SK-N-SH (cell line): ENCODE results near the gene S100A4. TPM values are rescaled to one million over a fixed set of nuclear protein-coding genes. Genes with fewer than 3 reads are reported as not detected.

Experiments
- CTCF ChIA-PET: fragments of 300-600, 350-600 bp; formaldehyde crosslinking; extraction: SDS; loops from one replicate; lab custom pipeline; 2021; lab: Yijun Ruan, JAX
- POLR2A ChIA-PET: fragments of 350-600 bp; sonication (Branson Sonifier 250); formaldehyde crosslinking; extraction: SDS; loops from one replicate; lab custom pipeline; 2020; ENCODE audit warnings: antibody characterized with exemption, inconsistent platforms; lab: Yijun Ruan, JAX
- DNase-seq: peaks from one replicate; pipeline ENCODE4 v3.0.0; 2012
- H2AFZ ChIP-seq: fragments of 200-600 bp; sonication (generic); 2 replicates; pipeline ENCODE4 v1.8.1; 2016; ENCODE audit warnings: antibody characterized with exemption, mild to moderate bottlenecking, low read depth
- H3F3A ChIP-seq: fragments of 200-600 bp; sonication (generic); replicated peaks from 2 replicates; pipeline ENCODE3; 2016; ENCODE audit warnings: antibody characterized with exemption, mild to moderate bottlenecking; ENCODE audit not compliant: insufficient read depth
- H3K27ac ChIP-seq, 2 experiments: fragments of 200-500 bp in 1 of 2; fragments of 200-600 bp in 1 of 2; sonication (Bioruptor generic) in 1 of 2; sonication (generic), shearing (Covaris generic) in 1 of 2; 2 replicates each; pipeline versions ENCODE4 v1.5.1 to v1.6.1; 2014 to 2016; ENCODE audit warnings: low read depth in 2 of 2, inconsistent platforms in 1 of 2, low read length in 1 of 2, mild to moderate bottlenecking in 1 of 2, mixed read lengths in 1 of 2
- H3K27me3 ChIP-seq: fragments of 200-600 bp; sonication (generic), shearing (Covaris generic); 2 replicates; pipeline ENCODE4 v1.6.1; 2016; ENCODE audit warnings: mixed run types; ENCODE audit not compliant: insufficient read depth
- H3K36me3 ChIP-seq, 2 experiments: fragments of 200-500 bp in 1 of 2; fragments of 200-600 bp in 1 of 2; sonication (Bioruptor generic) in 1 of 2; sonication (generic) in 1 of 2; replicated peaks in 1 of 2; 2 replicates each; pipeline versions ENCODE3 to v1.5.1; 2014 to 2016; ENCODE audit warnings: low read length in 1 of 2, mild to moderate bottlenecking in 1 of 2; ENCODE audit not compliant: insufficient read depth in 2 of 2, control insufficient read depth in 1 of 2
- H3K4me1 ChIP-seq, 2 experiments: fragments of 200-500 bp in 1 of 2; fragments of 200-600 bp in 1 of 2; sonication (Bioruptor generic) in 1 of 2; sonication (generic), shearing (Covaris generic) in 1 of 2; 2 replicates each; pipeline versions ENCODE4 v1.5.1 to v1.6.1; 2014 to 2016; ENCODE audit warnings: low read depth in 1 of 2, low read length in 1 of 2, mixed run types in 1 of 2; ENCODE audit not compliant: insufficient read depth in 2 of 2, control insufficient read depth in 1 of 2
- H3K4me2 ChIP-seq: fragments of 200-600 bp; sonication (generic), shearing (Covaris generic); 2 replicates; pipeline ENCODE4 v1.6.1; 2017; ENCODE audit warnings: mixed run types
- H3K4me3 ChIP-seq, 2 experiments: fragments of 200-500 bp in 1 of 2; fragments of 200-600 bp in 1 of 2; sonication (Bioruptor generic) in 1 of 2; sonication (generic), shearing (Covaris generic) in 1 of 2; 2 replicates each; pipeline versions ENCODE4 v1.5.1 to v1.8.1; 2014 to 2016; ENCODE audit warnings: low read depth in 2 of 2, inconsistent platforms in 1 of 2, low read length in 1 of 2, mild to moderate bottlenecking in 1 of 2, mixed read lengths in 1 of 2, moderate library complexity in 1 of 2
- H3K79me2 ChIP-seq: fragments of 200-600 bp; sonication (generic); 2 replicates; pipeline ENCODE4 v1.8.1; 2017; ENCODE audit warnings: mild to moderate bottlenecking; ENCODE audit not compliant: insufficient read depth
- H3K9ac ChIP-seq: fragments of 200-600 bp; sonication (generic); 2 replicates; pipeline ENCODE4 v1.6.1; 2017; ENCODE audit warnings: mixed run types
- H3K9me2 ChIP-seq: fragments of 200-600 bp; sonication (generic); 2 replicates; pipeline ENCODE4 v1.6.1; 2017; ENCODE audit warnings: mixed run types
- H3K9me3 ChIP-seq: fragments of 200-600 bp; sonication (generic); 2 replicates; pipeline ENCODE4 v1.6.1; 2017; ENCODE audit warnings: mixed run types, mild to moderate bottlenecking, moderate library complexity
- H4K20me1 ChIP-seq: fragments of 200-600 bp; sonication (generic); 2 replicates; pipeline ENCODE4 v1.6.1; 2017; ENCODE audit warnings: mild to moderate bottlenecking, mixed run types; ENCODE audit not compliant: insufficient read depth
- CHD2 ChIP-seq: fragments of 150-350 bp; IDR thresholded peaks from 2 replicates; pipeline ENCODE4 v1.6.1; 2018; ENCODE audit warnings: low read length; ENCODE audit not compliant: partially characterized antibody
- CTCF ChIP-seq: fragments of 200-600 bp; sonication (generic); IDR thresholded peaks from 2 replicates; pipeline ENCODE4 v1.6.1; 2017; ENCODE audit warnings: antibody characterized with exemption, mild to moderate bottlenecking, moderate library complexity
- EZH2phosphoT487 ChIP-seq: fragments of 200-600 bp; sonication (generic); IDR thresholded peaks from 2 replicates; pipeline ENCODE4 v1.6.1; 2017; ENCODE audit warnings: low read depth, mixed run types, mild to moderate bottlenecking, antibody characterized with exemption, moderate library complexity, borderline replicate concordance
- GATA2 ChIP-seq: sonication (generic); formaldehyde crosslinking; IDR thresholded peaks from 2 replicates; pipeline ENCODE4 v1.5.0; 2020; ENCODE audit warnings: mild to moderate bottlenecking, missing genetic modification reagents
- JUND ChIP-seq: IDR thresholded peaks from 2 replicates; pipeline ENCODE4 v1.4.0; 2012
- MAX ChIP-seq: IDR thresholded peaks from 2 replicates; pipeline ENCODE4 v1.4.0; 2012; ENCODE audit warnings: low read depth
- MEF2A ChIP-seq: IDR thresholded peaks from 2 replicates; pipeline ENCODE4 v1.4.0; 2012; ENCODE audit warnings: low read depth, borderline replicate concordance
- MXI1 ChIP-seq: IDR thresholded peaks from 2 replicates; pipeline ENCODE4 v1.6.1; 2012; ENCODE audit warnings: mild to moderate bottlenecking, low read depth, low read length, improper control_type of control experiment
- NFIC ChIP-seq: IDR thresholded peaks from 2 replicates; pipeline ENCODE4 v1.4.0; 2012; ENCODE audit warnings: borderline replicate concordance
- PBX3 ChIP-seq: IDR thresholded peaks from 2 replicates; pipeline ENCODE4; 2012
- RAD21 ChIP-seq: IDR thresholded peaks from 2 replicates; pipeline ENCODE4 v1.6.1; 2012; ENCODE audit warnings: mild to moderate bottlenecking, low read length
- SIN3A ChIP-seq: IDR thresholded peaks from 2 replicates; pipeline ENCODE4 v1.6.1; 2012; ENCODE audit warnings: low read depth, mild to moderate bottlenecking, low read length, moderate library complexity, borderline replicate concordance
- TAF1 ChIP-seq: IDR thresholded peaks from 2 replicates; pipeline ENCODE4 v1.6.1; 2012; ENCODE audit warnings: low read depth, mild to moderate bottlenecking, low read length, moderate library complexity, borderline replicate concordance
- TCF12 ChIP-seq: IDR thresholded peaks from 2 replicates; pipeline ENCODE4 v1.4.0; 2012
- USF1 ChIP-seq: IDR thresholded peaks from 2 replicates; pipeline ENCODE4 v1.4.0; 2012; ENCODE audit warnings: low read depth, borderline replicate concordance
- WGBS: methylation state at CpG from one replicate; pipeline ENCODE4 v1.1.6; 2017; ENCODE audit warnings: low lambda C conversion rate; 5-methylcytosine and 5-hydroxymethylcytosine counted together
- polyA plus RNA-seq, 3 experiments: library from polyadenylated mRNA; depleted of rRNA; stranded (reverse); fragments of >200 nt; gene quantifications; 2 replicates each; pipeline ENCODE4 v1.2.3, GENCODE V29; 2012

The S100A4 gene
- polyA plus RNA-seq, 1 of the 3 experiments (the other 2 are of a cell fraction) = 25.4 TPM

- ChIA-PET CTCF (interaction anchor here (0.6 to 2.9 kb wide), 4 partner anchors 29 to 438 kb away, joined by 3 to 20 read pairs (median 5); partner anchors contain the start of gene JTB), POLR2A (no interaction called here)
- H3K4me1 ChIP-seq = peaks cover 7 to 42% of the 10 kb centered on the region in 2 experiments; a peak in 3 of 4 replicates
- no peaks in the 10 kb centered on the region for H3K27me3 ChIP-seq
- H4K20me1 ChIP-seq = peaks cover 4% of the 10 kb centered on the region; the same call in 1 of the 2 replicates
- H3K27ac ChIP-seq = no peak overlapping the region
- H3K9me2 ChIP-seq = no peaks in the 10 kb centered on the region
- no peak overlapping the region for H2AFZ ChIP-seq
- 94% methylated on average over 4 of the region's 4 CpGs for WGBS
- no peak overlapping the region for H3K9ac ChIP-seq
- DNase-seq = no peak
- peaks cover 12% of the 10 kb centered on the region for H3K79me2 ChIP-seq
- H3K4me3 ChIP-seq = no peak overlapping the region
- TF ChIP-seq CTCF (no peak), MXI1 (no peak), SIN3A (no peak), NFIC (no peak), RAD21 (no peak), MAX (no peak), TCF12 (no peak), EZH2phosphoT487 (no peak), PBX3 (no peak), TAF1 (no peak), JUND (no peak), MEF2A (no peak), GATA2 (CRISPR knock-in tag) (no peak), USF1 (no peak), CHD2 (no peak)
- H3K36me3 ChIP-seq = peaks cover under 1 to 6% of the 10 kb centered on the region in 2 experiments
- H3F3A ChIP-seq = peaks cover 20% of the 10 kb centered on the region
- H3K9me3 ChIP-seq = no peaks in the 10 kb centered on the region
- no peak overlapping the region for H3K4me2 ChIP-seq
Measured at GRCh38 chr1:153539395-153540093, 6.1 kb downstream of the S100A4 start.
